HepG2 (cell line): ENCODE results near the gene GNAT2. TPM values are rescaled to one million over a fixed set of nuclear protein-coding genes. Genes with fewer than 3 reads are reported as not detected.
A peak's percentile ranks its signal among the peaks of the same experiment; 100 is the strongest.

Source experiments
- ATAC-seq: fragments of 200-7000 bp; cut with Tn5 transposase; 3 replicates; pipeline ENCODE4 v1.9.1; 2020; ENCODE audit warnings: mild to moderate bottlenecking, moderate library complexity
- BruUV-seq: library from RNA; stranded (reverse); fragments of 400-500 nt; replicated peaks from 2 replicates; lab custom pipeline; 2021; lab: Mats Ljungman, UMichigan
- CTCF ChIA-PET: fragments of 300-600 bp; formaldehyde crosslinking; extraction: SDS; loops from one replicate; lab custom pipeline; 2021; ENCODE audit warnings: low total read pairs, inconsistent platforms, low intra/inter-chr PET ratio; lab: Yijun Ruan, JAX
- POLR2A ChIA-PET: fragments of 350-600 bp; sonication (Branson Sonifier 250); formaldehyde crosslinking; loops from one replicate; lab custom pipeline; 2020; ENCODE audit warnings: antibody characterized with exemption, inconsistent platforms; lab: Yijun Ruan, JAX
- DNase-seq: peaks from one replicate; pipeline ENCODE4 v3.0.0-alpha.2; 2015; ENCODE audit warnings: low spot score
- FAIRE-seq: peaks from 3 replicates; lab custom pipeline; 2011; peaks lifted over from hg19 to GRCh38; lab: Jason Lieb, UNC
- H2AFZ ChIP-seq: one replicate; pipeline ENCODE4 v1.6.1; 2011; ENCODE audit warnings: low read length, inconsistent platforms
- H3K27ac ChIP-seq: fragments of 300-600 bp; 3 replicates; pipeline ENCODE4 v1.8.0; 2011; ENCODE audit warnings: mixed run types, mild to moderate bottlenecking, mixed read lengths, low read length, inconsistent platforms; ENCODE audit not compliant: insufficient read depth; ENCODE audit errors: extremely low read length
- H3K27me3 ChIP-seq, 2 experiments: fragments of 200-600 bp in 1 of 2; 2 replicates in 1 of 2; 3 replicates in 1 of 2; pipeline versions ENCODE4 v1.6.0 to v1.8.0; 2011; ENCODE audit warnings: low read length in 2 of 2, mild to moderate bottlenecking in 2 of 2, moderate library complexity in 2 of 2, inconsistent platforms in 1 of 2; ENCODE audit not compliant: insufficient read depth in 2 of 2, control insufficient read depth in 1 of 2
- H3K36me3 ChIP-seq, 2 experiments: fragments of 200-600 bp in 1 of 2; replicated peaks in 1 of 2; 2 replicates in 1 of 2; 3 replicates in 1 of 2; pipeline versions ENCODE4 v1.5.1 to v1.8.0; 2011; ENCODE audit warnings: low read length in 2 of 2, inconsistent platforms in 1 of 2; ENCODE audit not compliant: insufficient read depth in 2 of 2, control insufficient read depth in 1 of 2
- H3K4me1 ChIP-seq: 2 replicates; pipeline ENCODE4 v1.5.1; 2012; ENCODE audit warnings: low read length, inconsistent platforms; ENCODE audit not compliant: insufficient read depth
- H3K4me2 ChIP-seq: 2 replicates; pipeline ENCODE4 v1.6.0; 2011; ENCODE audit warnings: low read depth, low read length, inconsistent platforms
- H3K4me3 ChIP-seq, 3 experiments: fragments of 200-600 bp in 1 of 3; sonication (generic), shearing (Covaris generic) in 1 of 3; replicated peaks in 1 of 3; 2 replicates each; pipeline ENCODE4 v1.5.1; 2011 to 2016; ENCODE audit warnings: low read length in 3 of 3, inconsistent platforms in 2 of 3, low read depth in 2 of 3, mild to moderate bottlenecking in 2 of 3, control low read depth in 1 of 3, mixed read lengths in 1 of 3; ENCODE audit not compliant: insufficient read depth in 1 of 3
- H3K79me2 ChIP-seq: one replicate; pipeline ENCODE4 v1.6.1; 2011; ENCODE audit warnings: low read length, inconsistent platforms; ENCODE audit not compliant: insufficient read depth
- H3K9ac ChIP-seq: 2 replicates; pipeline ENCODE4 v1.6.0; 2011; ENCODE audit warnings: mild to moderate bottlenecking, low read depth, low read length, inconsistent platforms; ENCODE audit not compliant: insufficient read depth
- H3K9me3 ChIP-seq: 2 replicates; pipeline ENCODE4 v1.5.1; 2012; ENCODE audit warnings: mild to moderate bottlenecking, low read length
- H4K20me1 ChIP-seq: 2 replicates; pipeline ENCODE4 v1.6.0; 2011; ENCODE audit warnings: inconsistent platforms, mild to moderate bottlenecking, low read length, moderate library complexity; ENCODE audit not compliant: insufficient read depth
- ATM ChIP-seq: fragments of 450-650 bp; IDR thresholded peaks from 2 replicates; pipeline ENCODE4 v1.7.1; 2017; ENCODE audit warnings: mild to moderate bottlenecking, borderline replicate concordance
- FOXA3 ChIP-seq: IDR thresholded peaks from 2 replicates; pipeline ENCODE4 v1.6.1; 2016; ENCODE audit warnings: missing genetic modification reagents, missing compliant biosample characterization
- LBX2 ChIP-seq: sonication (generic); formaldehyde crosslinking; IDR thresholded peaks from 2 replicates; pipeline ENCODE4 v1.5.0; 2020; ENCODE audit warnings: missing genetic modification reagents, mild to moderate bottlenecking, borderline replicate concordance
- PATZ1 ChIP-seq: sonication (generic); formaldehyde crosslinking; IDR thresholded peaks from 2 replicates; pipeline ENCODE4 v1.4.0; 2020; ENCODE audit warnings: missing genetic modification reagents
- SRF ChIP-seq: IDR thresholded peaks from 2 replicates; pipeline ENCODE4 v1.6.1; 2011; ENCODE audit warnings: mild to moderate bottlenecking, low read depth, low read length, moderate library complexity
- ZMAT5 ChIP-seq: sonication (generic); formaldehyde crosslinking; IDR thresholded peaks from 2 replicates; pipeline ENCODE4 v1.5.0; 2020; ENCODE audit warnings: mild to moderate bottlenecking, low read depth, missing genetic modification reagents, borderline replicate concordance
- WGBS: methylation state at CpG from one replicate; pipeline ENCODE4 v1.1.6; 2017; ENCODE audit warnings: low lambda C conversion rate; 5-methylcytosine and 5-hydroxymethylcytosine counted together
- in situ Hi-C: cut with HindIII; loops from 2 replicates; pipeline ENCODE4 v1.10.0; 2017; ENCODE audit warnings: low pct_unique_long_range_greater_than_20kb; ENCODE audit not compliant: extremely low pct_ligation_motif_present
- intact Hi-C: fragments of 100-400 bp; cut with micrococcal nuclease; formaldehyde crosslinking; loops from one replicate; pipeline ENCODE4 v1.10.0; 2022; ENCODE audit not compliant: unreplicated experiment
- polyA plus RNA-seq, 8 experiments: library from polyadenylated mRNA; depleted of rRNA in 3 of 8; stranded (reverse) in 7 of 8; unstranded in 1 of 8; fragments of >200 nt; fragmentation: Illumina TruSeq in 4 of 8; extraction: Trizol in 4 of 8; gene quantifications; 2 replicates each; pipeline versions ENCODE4 v1.2.1 to v1.2.3, GENCODE V29; 2011 to 2016; ENCODE audit warnings: low read depth in 4 of 8, missing spikeins in 1 of 8, mixed read lengths in 1 of 8; ENCODE audit not compliant: insufficient read depth in 1 of 8
- total RNA-seq, 5 experiments: library from RNA; depleted of rRNA; stranded (reverse); fragments of >200 nt; fragmentation: Illumina TruSeq; extraction: Trizol; gene quantifications; 2 replicates each; pipeline ENCODE4 v1.2.3, GENCODE V29; 2016; ENCODE audit warnings: low read depth in 1 of 5
- TF ChIP-seq, protein P1 (sequence below): IDR thresholded peaks from 2 replicates; pipeline ENCODE4 v1.4.0; 2020; ENCODE audit warnings: mild to moderate bottlenecking, missing genetic modification reagents

The GNAT2 gene
- total and polyA plus RNA-seq, 2 of the 13 experiments (the other 11 are each of a cell fraction or from before 2014, with no cell fraction given): 0.08 to 0.20 TPM

DNA sequence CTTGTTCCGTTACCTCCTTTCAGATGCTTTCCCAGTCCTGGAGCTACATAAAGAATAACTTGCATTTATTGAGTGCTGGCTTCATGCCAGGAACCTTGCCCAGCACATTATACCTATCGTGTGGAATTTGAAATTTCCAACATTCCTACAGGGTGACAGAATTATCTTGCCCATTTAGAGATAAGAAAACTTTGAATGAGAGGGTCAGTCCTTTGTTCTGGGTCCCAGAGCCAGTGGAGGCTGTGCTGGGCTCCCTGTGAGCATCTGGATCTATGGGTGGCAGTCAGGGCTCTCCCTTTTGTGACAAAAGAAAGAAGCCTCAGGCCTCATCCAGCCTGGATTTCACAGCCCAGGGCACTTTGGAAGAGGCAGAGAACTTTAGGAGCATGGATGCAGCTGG is 39.7 kb upstream of the GNAT2 start:
- no peak overlapping the region for H3K4me2 ChIP-seq
- peaks cover 35% of the 10 kb centered on the region for H3K4me1 ChIP-seq
- no peaks in the 10 kb centered on the region for H4K20me1 ChIP-seq
- 0 out of 5 replicates have a peak, but pooled peaks cover 0 to 4% of the 10 kb centered on the region in 2 experiments for H3K27me3 ChIP-seq
- POLR2A ChIA-PET: no interaction called here
- peak; percentile 23 for DNase-seq
- no peak overlapping the region for H3K4me3 ChIP-seq
- TF ChIP-seq, protein P1, sequence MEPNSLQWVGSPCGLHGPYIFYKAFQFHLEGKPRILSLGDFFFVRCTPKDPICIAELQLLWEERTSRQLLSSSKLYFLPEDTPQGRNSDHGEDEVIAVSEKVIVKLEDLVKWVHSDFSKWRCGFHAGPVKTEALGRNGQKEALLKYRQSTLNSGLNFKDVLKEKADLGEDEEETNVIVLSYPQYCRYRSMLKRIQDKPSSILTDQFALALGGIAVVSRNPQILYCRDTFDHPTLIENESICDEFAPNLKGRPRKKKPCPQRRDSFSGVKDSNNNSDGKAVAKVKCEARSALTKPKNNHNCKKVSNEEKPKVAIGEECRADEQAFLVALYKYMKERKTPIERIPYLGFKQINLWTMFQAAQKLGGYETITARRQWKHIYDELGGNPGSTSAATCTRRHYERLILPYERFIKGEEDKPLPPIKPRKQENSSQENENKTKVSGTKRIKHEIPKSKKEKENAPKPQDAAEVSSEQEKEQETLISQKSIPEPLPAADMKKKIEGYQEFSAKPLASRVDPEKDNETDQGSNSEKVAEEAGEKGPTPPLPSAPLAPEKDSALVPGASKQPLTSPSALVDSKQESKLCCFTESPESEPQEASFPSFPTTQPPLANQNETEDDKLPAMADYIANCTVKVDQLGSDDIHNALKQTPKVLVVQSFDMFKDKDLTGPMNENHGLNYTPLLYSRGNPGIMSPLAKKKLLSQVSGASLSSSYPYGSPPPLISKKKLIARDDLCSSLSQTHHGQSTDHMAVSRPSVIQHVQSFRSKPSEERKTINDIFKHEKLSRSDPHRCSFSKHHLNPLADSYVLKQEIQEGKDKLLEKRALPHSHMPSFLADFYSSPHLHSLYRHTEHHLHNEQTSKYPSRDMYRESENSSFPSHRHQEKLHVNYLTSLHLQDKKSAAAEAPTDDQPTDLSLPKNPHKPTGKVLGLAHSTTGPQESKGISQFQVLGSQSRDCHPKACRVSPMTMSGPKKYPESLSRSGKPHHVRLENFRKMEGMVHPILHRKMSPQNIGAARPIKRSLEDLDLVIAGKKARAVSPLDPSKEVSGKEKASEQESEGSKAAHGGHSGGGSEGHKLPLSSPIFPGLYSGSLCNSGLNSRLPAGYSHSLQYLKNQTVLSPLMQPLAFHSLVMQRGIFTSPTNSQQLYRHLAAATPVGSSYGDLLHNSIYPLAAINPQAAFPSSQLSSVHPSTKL: no peak
- no peak for TF ChIP-seq ZMAT5 (CRISPR knock-in tag)
- no peak for TF ChIP-seq LBX2
- no peak for TF ChIP-seq PATZ1 (CRISPR knock-in tag)
- no peak for TF ChIP-seq SRF
- no peak for TF ChIP-seq ATM
- no peak for TF ChIP-seq FOXA3 (CRISPR knock-in tag)
- FAIRE-seq: no peak
- no peaks in the 10 kb centered on the region for H3K79me2 ChIP-seq
- no peaks in the 10 kb centered on the region; a peak in 2 of 5 replicates for H3K36me3 ChIP-seq
- WGBS: 93% methylated on average over 2 of the region's 2 CpGs
- no peak overlapping the region for H2AFZ ChIP-seq
- H3K9me3 ChIP-seq: no peaks in the 10 kb centered on the region
- no TSS peak for BruUV-seq
- H3K9ac ChIP-seq: no peak overlapping the region
- intact Hi-C loops: loop anchor here (5.0 kb wide), 1 partner anchor 113 kb away; no protein-coding TSS in a partner anchor
- CTCF ChIA-PET: no interaction called here
- H3K27ac ChIP-seq: no peak overlapping the region
- no peak for ATAC-seq
- in situ Hi-C loops: no loop called here
